HCT116 (cell line): ENCODE data around the gene SPDYE2.
"Not testable (repeated sequence)": the region's sequence is repeated elsewhere in the genome, so short reads cannot be mapped to it uniquely, and the experiment has no call there.

Source experiments
- CTCF ChIP-seq, 3 experiments: fragments of 200-600 bp in 1 of 3; sonication (generic) in 1 of 3; IDR thresholded peaks in 2 of 3; conservative IDR thresholded peaks in 1 of 3; 2 replicates each; pipeline ENCODE4 v1.5.1; 2012 to 2017; ENCODE audit warnings: low read depth in 2 of 3, low read length in 2 of 3, antibody characterized with exemption in 1 of 3, borderline replicate concordance in 1 of 3, control low read depth in 1 of 3, mild to moderate bottlenecking in 1 of 3, mixed read lengths in 1 of 3, mixed run types in 1 of 3, moderate library complexity in 1 of 3; ENCODE audit not compliant: insufficient read depth in 1 of 3
- ZFX ChIP-seq: fragments of 450-650 bp; IDR thresholded peaks from 2 replicates; pipeline ENCODE4 v1.6.1; 2017
- ZNF274 ChIP-seq: fragments of 200-500 bp; sonication (Bioruptor generic); IDR thresholded peaks from 2 replicates; pipeline ENCODE4 v1.6.1; 2014; ENCODE audit warnings: mild to moderate bottlenecking, low read depth, low read length, inconsistent platforms

- not testable (repeated sequence) for TF ChIP-seq CTCF (IDR thresholded peaks at IDR 0.05 in 2 of 3, conservative IDR thresholded peaks at IDR 0.05 in 1 of 3; ENCODE audit: borderline replicate concordance in 1 of 3, insufficient read depth in 1 of 3, low read depth in 2 of 3, low read length in 2 of 3); ZFX; ZNF274
Observed at GRCh38 chr7:102505298-102506185, 45.5 kb upstream of the SPDYE2 start.
